Vagina (tissue), 2 donors: ENCODE data around the gene CRTAC1.

Source experiments
- POLR2A ChIP-seq, 2 donors: fragments of 450-650 bp; IDR thresholded peaks; one replicate each; pipeline ENCODE4 v1.6.1; 2017; ENCODE audit warnings: antibody characterized with exemption in 2 of 2, mild to moderate bottlenecking in 2 of 2, moderate library complexity in 2 of 2
- POLR2AphosphoS5 ChIP-seq, 2 donors: sonication (generic); formaldehyde crosslinking; IDR thresholded peaks; one replicate each; pipeline ENCODE4 v1.9.0; 2017; ENCODE audit warnings: antibody characterized with exemption in 2 of 2, mild to moderate bottlenecking in 2 of 2, low read depth in 1 of 2; ENCODE audit not compliant: insufficient read depth in 1 of 2
- TF ChIP-seq, protein P1 (sequence below), 3 experiments: fragments of 450-650 bp in 2 of 3; fragments of 200-600 bp in 1 of 3; sonication (generic) in 1 of 3; IDR thresholded peaks; one replicate each; pipeline ENCODE4 v1.5.1; 2017 to 2019; ENCODE audit warnings: antibody characterized with exemption in 3 of 3, mild to moderate bottlenecking in 2 of 3, moderate library complexity in 2 of 3

GRCh38 chr10:97826892-97827291 lies 203.5 kb downstream of the CRTAC1 start:
- TF ChIP-seq, protein P1, sequence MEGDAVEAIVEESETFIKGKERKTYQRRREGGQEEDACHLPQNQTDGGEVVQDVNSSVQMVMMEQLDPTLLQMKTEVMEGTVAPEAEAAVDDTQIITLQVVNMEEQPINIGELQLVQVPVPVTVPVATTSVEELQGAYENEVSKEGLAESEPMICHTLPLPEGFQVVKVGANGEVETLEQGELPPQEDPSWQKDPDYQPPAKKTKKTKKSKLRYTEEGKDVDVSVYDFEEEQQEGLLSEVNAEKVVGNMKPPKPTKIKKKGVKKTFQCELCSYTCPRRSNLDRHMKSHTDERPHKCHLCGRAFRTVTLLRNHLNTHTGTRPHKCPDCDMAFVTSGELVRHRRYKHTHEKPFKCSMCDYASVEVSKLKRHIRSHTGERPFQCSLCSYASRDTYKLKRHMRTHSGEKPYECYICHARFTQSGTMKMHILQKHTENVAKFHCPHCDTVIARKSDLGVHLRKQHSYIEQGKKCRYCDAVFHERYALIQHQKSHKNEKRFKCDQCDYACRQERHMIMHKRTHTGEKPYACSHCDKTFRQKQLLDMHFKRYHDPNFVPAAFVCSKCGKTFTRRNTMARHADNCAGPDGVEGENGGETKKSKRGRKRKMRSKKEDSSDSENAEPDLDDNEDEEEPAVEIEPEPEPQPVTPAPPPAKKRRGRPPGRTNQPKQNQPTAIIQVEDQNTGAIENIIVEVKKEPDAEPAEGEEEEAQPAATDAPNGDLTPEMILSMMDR (IDR thresholded peaks at IDR 0.05), result no peak
- TF ChIP-seq POLR2A (IDR thresholded peaks at IDR 0.05) (no peak), POLR2AphosphoS5 (IDR thresholded peaks at IDR 0.05; ENCODE audit: insufficient read depth in 1 of 2, low read depth in 1 of 2) (no peak)
